GM21367 (cell line): Measurements from ENCODE around the gene KCNJ12.
"Not testable (repeated sequence)": the region's sequence is repeated elsewhere in the genome, so short reads cannot be mapped to it uniquely, and the experiment has no call there.

Experiments
- ATAC-seq: cut with Tn5 transposase; IDR thresholded peaks from one replicate; pipeline ENCODE4 v1.9.1; 2021; ENCODE audit not compliant: unreplicated experiment

The KCNJ12 gene

GRCh38 chr17:21349358-21350050, 26.7 kb upstream of the KCNJ12 start:
- ATAC-seq: not testable (repeated sequence)

DNA sequence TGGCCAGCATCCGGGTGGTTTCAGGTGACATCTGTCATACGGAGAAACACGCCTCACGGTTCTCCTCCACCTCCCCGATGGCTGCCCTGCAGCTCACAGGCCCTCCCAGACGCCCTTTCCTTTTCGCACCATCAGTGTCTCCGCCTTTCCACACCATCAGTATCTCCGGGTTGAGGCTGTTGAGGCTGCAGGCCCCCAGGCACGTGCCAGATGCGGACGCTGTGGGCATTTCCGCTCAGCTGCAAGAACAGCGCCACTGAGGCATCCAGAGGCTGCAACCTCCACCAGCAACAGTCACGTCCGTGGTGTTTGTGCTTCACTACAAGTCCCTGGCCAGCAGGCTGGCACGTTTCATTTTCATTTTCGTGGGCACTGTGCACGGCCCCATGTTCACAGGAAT, 25.7 kb upstream of the KCNJ12 start:
- not testable (repeated sequence) for ATAC-seq

- ATAC-seq: no peak
Measured at GRCh38 chr17:21351366-21352065, 24.6 kb upstream of the KCNJ12 start.

- no peak for ATAC-seq
Measured at GRCh38 chr17:21352221-21352980, 23.8 kb upstream of the KCNJ12 start.

- no peak for ATAC-seq
Measured at GRCh38 chr17:21352981-21353265, 23.2 kb upstream of the KCNJ12 start.

DNA sequence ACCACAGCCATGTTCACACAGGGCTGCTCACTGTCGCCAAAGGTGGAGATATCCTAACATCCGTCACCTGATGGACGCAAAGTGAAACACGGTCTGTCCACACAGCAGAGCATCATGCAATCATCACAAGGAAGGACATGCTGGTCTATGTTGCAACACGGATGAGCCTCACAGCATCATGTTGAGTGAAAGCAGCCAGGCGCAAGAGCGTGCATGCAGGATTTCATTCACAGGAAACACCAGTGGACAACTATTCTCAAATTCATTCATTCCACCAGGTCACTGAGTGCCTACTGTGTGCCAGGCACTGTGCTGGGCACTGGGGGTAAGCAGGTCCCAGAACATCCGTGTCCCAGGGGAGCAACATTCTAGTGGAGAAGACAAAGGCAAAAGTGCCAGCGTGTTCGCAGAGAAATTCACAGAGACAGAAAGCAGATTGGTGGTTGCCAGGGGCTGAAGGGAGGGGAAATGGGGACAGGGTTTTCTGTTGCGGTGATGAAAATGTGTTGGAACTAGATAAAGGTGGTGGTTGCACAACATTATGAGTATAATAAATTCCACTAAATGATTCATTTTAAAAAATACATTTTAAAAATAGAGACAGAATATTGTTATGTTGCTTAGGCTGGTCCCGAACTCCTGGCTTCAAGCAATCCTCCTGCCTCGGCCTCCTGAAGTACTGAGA, 22.7 kb upstream of the KCNJ12 start:
- ATAC-seq: no peak

- no peak for ATAC-seq
Measured at GRCh38 chr17:21354796-21355385, 21.3 kb upstream of the KCNJ12 start.

DNA sequence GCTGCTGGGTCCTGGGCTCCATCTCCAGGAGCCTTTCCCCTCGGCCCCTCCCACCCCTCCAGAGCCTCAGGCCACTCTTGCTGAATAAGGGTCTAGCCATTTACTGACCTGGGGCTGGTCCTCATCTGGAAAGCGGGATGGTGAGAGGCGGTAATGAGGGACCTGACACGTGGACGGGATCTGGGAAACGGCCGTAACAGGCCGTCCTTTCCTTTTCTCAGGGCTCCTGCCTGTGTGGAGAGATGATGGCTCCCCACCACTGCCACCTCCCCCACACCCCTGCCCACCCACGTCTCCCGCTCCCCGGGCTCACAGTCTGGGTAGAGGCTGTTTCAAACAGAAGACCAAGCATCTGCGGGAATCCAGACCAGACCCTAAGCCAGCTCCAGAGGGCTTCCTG, 20.6 kb upstream of the KCNJ12 start:
- no peak for ATAC-seq

DNA sequence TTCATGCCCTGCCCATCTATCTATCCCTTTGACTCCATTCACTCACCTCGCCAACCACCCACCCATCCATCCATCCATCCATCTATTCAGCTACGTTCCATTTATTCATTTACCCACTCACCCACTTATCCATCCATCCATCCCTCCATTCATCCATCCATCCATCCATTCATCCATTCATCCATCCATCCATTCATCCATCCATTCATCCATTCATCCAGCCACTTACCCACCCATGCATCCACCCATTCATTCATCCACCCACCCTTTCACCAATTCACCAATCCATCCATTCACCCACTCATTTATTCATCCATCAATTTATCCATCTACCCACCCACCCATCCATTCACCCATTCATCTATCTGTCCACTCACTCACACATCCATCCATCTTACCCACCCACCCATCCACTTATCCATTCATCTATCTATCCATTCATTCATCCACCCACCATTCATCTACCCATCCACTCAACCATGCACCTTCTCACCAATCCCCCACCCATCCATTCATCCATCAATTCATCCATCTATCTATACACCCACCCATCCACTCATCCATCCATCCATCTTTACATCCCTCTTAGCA, 19.5 kb upstream of the KCNJ12 start:
- no peak for ATAC-seq

DNA sequence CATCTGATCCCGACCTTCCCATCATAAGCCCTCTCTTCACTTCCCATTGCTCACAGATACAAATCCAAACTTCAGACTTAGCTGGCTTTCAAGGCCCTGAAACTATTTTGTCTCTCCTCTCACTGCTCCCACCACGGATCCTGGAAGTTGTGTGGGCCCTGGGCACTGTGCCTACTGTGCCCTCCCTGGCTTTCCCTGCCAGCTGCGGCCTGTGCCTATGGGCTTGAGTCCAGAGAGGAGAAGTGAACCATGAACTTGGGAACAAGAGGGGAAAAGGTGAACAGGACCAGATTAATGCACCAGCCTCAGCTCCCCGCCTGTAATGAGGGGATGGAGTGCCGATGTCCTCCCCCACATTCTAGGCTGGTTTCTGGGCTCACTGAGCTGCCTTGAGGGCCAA, 18.9 kb upstream of the KCNJ12 start:
- ATAC-seq: no peak

DNA sequence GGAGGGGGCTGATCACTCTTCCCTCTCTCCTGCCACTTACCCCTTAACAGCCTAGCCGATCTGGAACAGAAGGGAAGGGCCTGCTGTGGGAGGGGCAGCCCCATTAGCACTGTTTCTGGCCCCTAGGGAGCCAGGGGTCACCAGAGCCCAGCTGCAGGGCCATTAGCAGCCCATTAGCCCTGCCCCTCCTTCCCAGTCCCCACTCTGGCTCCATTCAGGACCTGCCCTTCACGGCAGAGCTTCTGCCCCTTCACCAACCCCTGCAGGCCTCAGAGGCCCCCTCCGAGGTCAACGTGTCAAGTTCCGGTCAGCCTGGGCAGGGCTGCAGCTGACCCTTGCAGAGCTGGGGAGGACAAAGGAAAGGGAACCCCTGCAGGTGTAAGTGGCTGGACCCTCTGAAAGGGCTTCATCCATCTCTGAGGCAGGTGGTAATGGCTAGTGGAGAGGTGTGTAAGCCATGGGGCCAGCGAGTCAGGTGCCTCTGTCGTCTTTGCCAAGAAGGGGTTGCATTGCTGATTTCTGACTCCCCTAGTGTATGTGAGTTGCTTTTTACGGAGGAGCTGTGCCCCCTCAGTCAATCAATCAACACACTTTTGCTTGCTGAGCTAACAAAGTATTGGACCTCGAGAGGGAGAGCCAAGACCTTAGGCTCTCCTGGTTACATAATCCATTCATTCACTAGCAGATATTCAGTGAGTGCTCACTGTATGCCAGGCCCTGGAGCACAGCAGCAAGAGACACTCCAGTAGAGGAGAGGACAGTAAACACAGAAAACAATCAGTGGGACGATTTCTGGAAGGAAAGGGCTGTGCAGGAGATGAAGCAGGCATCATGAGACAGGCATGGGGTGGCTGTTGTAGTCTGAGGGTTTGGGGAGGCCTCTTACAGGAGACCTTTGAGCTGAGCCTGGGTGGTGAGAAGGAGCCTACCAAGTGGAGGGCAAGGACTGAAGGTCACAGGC, 18.2 kb upstream of the KCNJ12 start:
- ATAC-seq: no peak

DNA sequence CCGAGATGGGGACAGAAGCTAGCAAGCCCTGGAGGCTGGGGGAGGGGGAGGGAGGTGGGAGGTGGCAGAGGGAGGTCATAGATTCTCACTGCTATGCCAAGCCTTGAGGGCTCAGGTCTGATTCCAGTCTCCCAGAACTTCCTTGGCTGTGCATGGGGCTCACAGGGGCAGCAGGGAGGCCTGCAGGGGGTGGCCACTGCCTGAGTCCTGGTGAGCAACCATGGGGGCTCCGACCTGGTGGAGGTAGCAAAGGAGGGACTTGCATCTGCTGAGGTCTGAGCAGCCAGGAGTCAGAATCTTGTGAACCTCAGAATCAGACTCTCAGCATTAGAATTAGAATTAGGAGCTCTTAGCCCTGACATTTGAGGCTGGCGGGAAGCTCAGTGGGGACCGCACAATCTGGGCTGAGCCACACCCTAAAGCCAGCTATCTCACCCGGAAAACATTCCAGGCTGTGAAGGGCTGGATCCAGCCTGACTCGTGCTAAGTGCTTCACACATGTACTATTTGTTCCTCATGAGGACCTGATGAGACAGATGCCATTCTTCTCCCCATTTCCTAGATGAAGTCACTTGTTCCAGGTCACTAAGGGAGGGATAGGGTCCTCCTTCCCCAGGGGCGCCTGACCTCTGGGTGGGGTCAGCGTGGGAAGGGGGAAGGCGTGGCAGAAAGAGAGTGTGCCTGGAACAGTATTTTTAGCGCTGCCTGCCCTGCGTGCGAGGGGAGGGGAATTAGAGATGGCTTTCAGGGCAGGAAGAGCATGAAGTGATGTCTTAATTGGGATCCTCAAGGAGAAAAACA, 17.3 kb upstream of the KCNJ12 start:
- ATAC-seq: no peak

- no peak for ATAC-seq
Measured at GRCh38 chr17:21359483-21359840, 16.7 kb upstream of the KCNJ12 start.

- no peak for ATAC-seq
Measured at GRCh38 chr17:21360048-21360447, 16.1 kb upstream of the KCNJ12 start.

- ATAC-seq: no peak
Measured at GRCh38 chr17:21361020-21361809, 14.9 kb upstream of the KCNJ12 start.

DNA sequence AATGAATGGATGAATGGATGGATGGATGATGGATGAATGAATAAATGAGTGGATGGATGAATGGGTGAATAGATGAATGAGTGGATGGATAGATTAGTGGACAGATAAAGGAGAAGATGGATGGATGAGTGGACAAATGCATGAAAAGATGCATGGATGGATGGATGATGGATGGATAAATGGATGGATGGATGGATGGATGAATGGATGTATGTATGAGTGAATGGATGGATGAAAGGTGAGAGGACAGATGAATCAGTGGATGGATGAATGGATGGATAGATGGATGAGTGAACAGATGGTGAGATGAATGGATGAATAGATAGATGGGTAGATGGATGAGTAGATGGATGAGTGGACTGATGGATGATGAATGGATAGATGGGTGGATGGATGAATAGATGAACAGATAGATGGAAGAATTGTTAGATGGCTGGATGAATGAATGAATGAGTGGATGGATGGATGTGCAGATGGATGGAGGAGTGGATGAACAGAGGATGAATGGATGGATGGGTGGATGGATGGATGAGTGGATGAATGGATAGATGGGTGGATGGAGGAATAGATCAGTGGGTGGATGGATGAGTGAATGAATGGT, 13.7 kb upstream of the KCNJ12 start:
- ATAC-seq: no peak

- no peak for ATAC-seq
Measured at GRCh38 chr17:21363776-21364642, 12.1 kb upstream of the KCNJ12 start.
